DND-41 (cell line): ENCODE measurements around the gene MEGF6.

Source experiments
- ATAC-seq: fragments of 200-7000 bp; cut with Tn5 transposase; 3 replicates; pipeline ENCODE4 v1.9.1; 2021; ENCODE audit warnings: low read depth; ENCODE audit not compliant: insufficient read depth
- DNase-seq: peaks from one replicate; pipeline ENCODE4 v3.0.0-alpha.2; 2020
- H2AFZ ChIP-seq: 2 replicates; pipeline ENCODE4 v1.6.0; 2012; ENCODE audit warnings: low read depth, low read length
- H3K27ac ChIP-seq: 2 replicates; pipeline ENCODE4 v1.5.1; 2012; ENCODE audit warnings: low read length, inconsistent platforms
- H3K27me3 ChIP-seq: fragments of 200-600 bp; sonication (generic); 2 replicates; pipeline ENCODE4 v1.6.0; 2012; ENCODE audit warnings: low read length, mild to moderate bottlenecking, inconsistent platforms; ENCODE audit not compliant: insufficient read depth, poor library complexity
- H3K36me3 ChIP-seq: 2 replicates; pipeline ENCODE4 v1.5.1; 2012; ENCODE audit warnings: low read length, inconsistent platforms; ENCODE audit not compliant: insufficient read depth
- H3K4me1 ChIP-seq: 2 replicates; pipeline ENCODE4 v1.5.1; 2012; ENCODE audit warnings: mild to moderate bottlenecking, low read length; ENCODE audit not compliant: insufficient read depth
- H3K4me2 ChIP-seq: 2 replicates; pipeline ENCODE4 v1.6.0; 2012; ENCODE audit warnings: mild to moderate bottlenecking, moderate library complexity, low read length, inconsistent platforms; ENCODE audit not compliant: insufficient read depth
- H3K4me3 ChIP-seq, 2 experiments: fragments of 200-600 bp in 1 of 2; shearing (Covaris generic) in 1 of 2; 2 replicates each; pipeline ENCODE4 v1.5.1; 2012 to 2016; ENCODE audit warnings: inconsistent platforms in 2 of 2, low read length in 2 of 2, mild to moderate bottlenecking in 2 of 2, low read depth in 1 of 2, moderate library complexity in 1 of 2
- H3K79me2 ChIP-seq: 2 replicates; pipeline ENCODE4 v1.6.0; 2012; ENCODE audit warnings: low read length, inconsistent platforms; ENCODE audit not compliant: insufficient read depth
- H3K9ac ChIP-seq: 2 replicates; pipeline ENCODE4 v1.6.0; 2012; ENCODE audit warnings: low read depth, mild to moderate bottlenecking, inconsistent platforms, low read length, moderate library complexity
- H3K9me3 ChIP-seq: 2 replicates; pipeline ENCODE4 v1.5.1; 2012; ENCODE audit warnings: low read length, moderate library complexity, mild to moderate bottlenecking, inconsistent platforms; ENCODE audit not compliant: insufficient read depth, severe bottlenecking
- H4K20me1 ChIP-seq: 2 replicates; pipeline ENCODE4 v1.6.0; 2012; ENCODE audit warnings: low read length; ENCODE audit not compliant: insufficient read depth
- EZH2 ChIP-seq: IDR thresholded peaks from 3 replicates; pipeline ENCODE4 v1.6.1; 2012; ENCODE audit warnings: borderline replicate concordance, low read depth, mild to moderate bottlenecking, moderate library complexity, low read length, inconsistent platforms; ENCODE audit not compliant: severe bottlenecking
- TF ChIP-seq, protein P1 (sequence below): IDR thresholded peaks from 2 replicates; pipeline ENCODE4 v1.5.1; 2012; ENCODE audit warnings: borderline replicate concordance, low read length, moderate library complexity, mild to moderate bottlenecking; ENCODE audit not compliant: poor library complexity, severe bottlenecking; ENCODE audit errors: extremely low read depth

MEGF6 gene

DNA sequence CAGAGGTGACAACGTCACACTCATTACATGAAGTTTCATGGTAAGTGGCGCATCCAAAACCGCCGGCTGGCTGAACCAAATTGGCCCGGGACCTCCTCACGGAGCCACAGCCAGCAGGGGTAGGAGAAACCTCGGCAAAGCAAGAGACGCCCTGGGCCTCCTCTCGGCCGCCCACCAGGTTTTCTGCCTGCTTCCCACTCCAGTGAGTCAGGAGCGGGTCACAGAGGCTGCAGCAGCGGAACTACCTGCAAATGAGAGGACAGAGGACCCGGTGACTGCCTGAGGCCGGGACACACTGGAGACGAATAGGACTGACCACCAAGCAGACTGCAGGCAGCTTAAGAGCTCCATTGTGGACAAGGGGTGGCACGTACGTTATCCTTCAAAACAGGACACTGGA lies 55.0 kb downstream of the MEGF6 start:
- Histone ChIP-seq H3K4me2 (no peak overlapping the region), H3K79me2 (no peaks in the 10 kb centered on the region), H3K27me3 (no peaks in the 10 kb centered on the region), H3K9ac (no peak overlapping the region), H4K20me1 (no peaks in the 10 kb centered on the region), H3K4me1 (no peaks in the 10 kb centered on the region), H3K27ac (no peak overlapping the region), H3K36me3 (no peaks in the 10 kb centered on the region), H2AFZ (no peak overlapping the region), H3K4me3 (no peak overlapping the region), H3K9me3 (no peaks in the 10 kb centered on the region)
- TF ChIP-seq, protein P1, sequence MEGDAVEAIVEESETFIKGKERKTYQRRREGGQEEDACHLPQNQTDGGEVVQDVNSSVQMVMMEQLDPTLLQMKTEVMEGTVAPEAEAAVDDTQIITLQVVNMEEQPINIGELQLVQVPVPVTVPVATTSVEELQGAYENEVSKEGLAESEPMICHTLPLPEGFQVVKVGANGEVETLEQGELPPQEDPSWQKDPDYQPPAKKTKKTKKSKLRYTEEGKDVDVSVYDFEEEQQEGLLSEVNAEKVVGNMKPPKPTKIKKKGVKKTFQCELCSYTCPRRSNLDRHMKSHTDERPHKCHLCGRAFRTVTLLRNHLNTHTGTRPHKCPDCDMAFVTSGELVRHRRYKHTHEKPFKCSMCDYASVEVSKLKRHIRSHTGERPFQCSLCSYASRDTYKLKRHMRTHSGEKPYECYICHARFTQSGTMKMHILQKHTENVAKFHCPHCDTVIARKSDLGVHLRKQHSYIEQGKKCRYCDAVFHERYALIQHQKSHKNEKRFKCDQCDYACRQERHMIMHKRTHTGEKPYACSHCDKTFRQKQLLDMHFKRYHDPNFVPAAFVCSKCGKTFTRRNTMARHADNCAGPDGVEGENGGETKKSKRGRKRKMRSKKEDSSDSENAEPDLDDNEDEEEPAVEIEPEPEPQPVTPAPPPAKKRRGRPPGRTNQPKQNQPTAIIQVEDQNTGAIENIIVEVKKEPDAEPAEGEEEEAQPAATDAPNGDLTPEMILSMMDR: no peak
- TF ChIP-seq EZH2: no peak
- ATAC-seq (no peak), DNase-seq (no peak)

DNA sequence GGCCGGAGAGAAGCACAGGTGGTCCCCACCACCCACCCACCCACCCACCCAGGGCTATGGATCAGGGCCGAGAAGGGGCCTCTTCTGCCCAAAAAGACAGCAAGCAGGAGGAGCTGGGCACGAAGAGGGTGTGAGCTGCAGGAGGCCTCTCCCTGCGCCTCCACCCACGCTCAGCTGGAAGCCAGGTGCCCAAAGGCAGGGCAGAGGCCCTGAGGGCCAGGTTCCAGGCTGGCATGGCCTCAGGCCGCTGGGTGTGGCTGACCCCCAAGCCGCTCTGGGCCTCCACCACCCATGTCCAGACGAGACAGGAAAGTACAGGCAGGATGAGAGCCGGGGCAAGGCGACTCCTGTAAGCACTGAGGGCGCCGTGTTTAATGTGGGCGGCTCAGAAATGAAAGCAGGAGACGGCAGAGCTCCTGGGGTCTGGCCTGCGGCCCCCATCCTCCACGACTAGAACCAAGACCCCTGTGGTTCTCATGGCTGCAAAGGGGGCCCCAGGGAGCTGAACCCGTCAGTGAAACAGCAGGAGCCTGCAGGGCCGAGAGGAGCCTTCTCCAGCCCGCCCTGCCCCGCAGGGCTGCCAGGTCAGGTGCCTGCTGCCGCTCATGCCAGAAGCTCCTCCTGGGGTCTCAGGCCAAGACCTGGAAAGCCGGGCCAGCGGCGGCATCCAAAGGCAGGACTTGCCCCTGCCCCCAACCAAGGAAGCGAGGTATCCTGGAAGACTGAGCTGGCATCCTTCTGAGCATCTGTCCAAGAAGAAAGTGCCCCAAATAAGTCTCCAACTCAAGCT lies 56.0 kb downstream of the MEGF6 start:
- Histone ChIP-seq H3K4me3 (no peak overlapping the region), H3K79me2 (no peaks in the 10 kb centered on the region), H3K4me1 (no peaks in the 10 kb centered on the region), H3K27me3 (no peaks in the 10 kb centered on the region), H3K4me2 (no peak overlapping the region), H2AFZ (no peak overlapping the region), H4K20me1 (no peaks in the 10 kb centered on the region), H3K36me3 (no peaks in the 10 kb centered on the region), H3K27ac (no peak overlapping the region), H3K9me3 (no peaks in the 10 kb centered on the region), H3K9ac (no peak overlapping the region)
- no peak for TF ChIP-seq EZH2
- TF ChIP-seq, protein P1: no peak
- no peak for ATAC-seq
- no peak for DNase-seq

DNA sequence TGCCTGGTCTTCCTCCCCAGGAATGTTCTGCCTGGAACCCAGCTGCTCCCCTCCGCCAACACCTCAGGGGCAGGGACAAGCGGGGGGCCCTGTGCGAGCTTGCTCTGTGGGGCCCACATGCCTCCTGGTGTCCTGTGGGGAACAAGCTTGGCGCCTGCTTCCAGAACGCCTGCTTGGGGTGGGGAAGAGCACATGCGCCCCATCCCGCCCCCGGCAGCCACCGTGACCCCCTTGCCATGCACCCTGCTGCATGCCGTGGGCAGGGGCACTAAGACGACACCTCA lies 57.4 kb downstream of the MEGF6 start:
- H3K9ac ChIP-seq: no peak overlapping the region
- H3K79me2 ChIP-seq: no peaks in the 10 kb centered on the region
- TF ChIP-seq, protein P1: no peak
- TF ChIP-seq EZH2: no peak
- DNase-seq (no peak), ATAC-seq (no peak)
- no peaks in the 10 kb centered on the region for H3K36me3 ChIP-seq
- no peaks in the 10 kb centered on the region for H3K27me3 ChIP-seq
- no peak overlapping the region for H2AFZ ChIP-seq
- H4K20me1 ChIP-seq: no peaks in the 10 kb centered on the region
- no peak overlapping the region for H3K4me2 ChIP-seq
- H3K27ac ChIP-seq: no peak overlapping the region
- H3K4me1 ChIP-seq: no peaks in the 10 kb centered on the region
- no peaks in the 10 kb centered on the region for H3K9me3 ChIP-seq
- H3K4me3 ChIP-seq: no peak overlapping the region
